ENCODE results near the gene DPP4. TPM values are rescaled to one million over a fixed set of nuclear protein-coding genes. Genes with fewer than 3 reads are reported as not detected.

Gene DPP4
- total RNA-seq, 1 donor from 2014 or later: 0.82 TPM

- no peaks in the 10 kb centered on the region for H3K27me3 Mint-ChIP-seq (ENCODE audit: low read depth)
- TF ChIP-seq, protein P1, sequence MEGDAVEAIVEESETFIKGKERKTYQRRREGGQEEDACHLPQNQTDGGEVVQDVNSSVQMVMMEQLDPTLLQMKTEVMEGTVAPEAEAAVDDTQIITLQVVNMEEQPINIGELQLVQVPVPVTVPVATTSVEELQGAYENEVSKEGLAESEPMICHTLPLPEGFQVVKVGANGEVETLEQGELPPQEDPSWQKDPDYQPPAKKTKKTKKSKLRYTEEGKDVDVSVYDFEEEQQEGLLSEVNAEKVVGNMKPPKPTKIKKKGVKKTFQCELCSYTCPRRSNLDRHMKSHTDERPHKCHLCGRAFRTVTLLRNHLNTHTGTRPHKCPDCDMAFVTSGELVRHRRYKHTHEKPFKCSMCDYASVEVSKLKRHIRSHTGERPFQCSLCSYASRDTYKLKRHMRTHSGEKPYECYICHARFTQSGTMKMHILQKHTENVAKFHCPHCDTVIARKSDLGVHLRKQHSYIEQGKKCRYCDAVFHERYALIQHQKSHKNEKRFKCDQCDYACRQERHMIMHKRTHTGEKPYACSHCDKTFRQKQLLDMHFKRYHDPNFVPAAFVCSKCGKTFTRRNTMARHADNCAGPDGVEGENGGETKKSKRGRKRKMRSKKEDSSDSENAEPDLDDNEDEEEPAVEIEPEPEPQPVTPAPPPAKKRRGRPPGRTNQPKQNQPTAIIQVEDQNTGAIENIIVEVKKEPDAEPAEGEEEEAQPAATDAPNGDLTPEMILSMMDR (conservative IDR thresholded peaks at IDR 0.05): no peak
- DNase-seq (ENCODE audit: low read depth, low spot score): no peak
- no peak overlapping the region for H3K4me3 Mint-ChIP-seq
- peaks cover 14% of the 10 kb centered on the region for H3K4me1 Mint-ChIP-seq
- H3K9me3 Mint-ChIP-seq: peaks cover 2% of the 10 kb centered on the region
- H3K36me3 Mint-ChIP-seq (ENCODE audit: low read depth): no peaks in the 10 kb centered on the region
- H3K27ac Mint-ChIP-seq (ENCODE audit: unreplicated experiment): no peak overlapping the region
Observed at GRCh38 chr2:162009543-162009942, 64.5 kb downstream of the DPP4 start.

GRCh38 chr2:162007447-162008040, 66.5 kb downstream of the DPP4 start:
- Mint-ChIP-seq H3K27me3 (ENCODE audit: low read depth) (no peaks in the 10 kb centered on the region), H3K4me3 (no peak overlapping the region), H3K36me3 (ENCODE audit: low read depth) (peaks cover 3% of the 10 kb centered on the region), H3K9me3 (peaks cover 5% of the 10 kb centered on the region), H3K4me1 (peaks cover 10% of the 10 kb centered on the region), H3K27ac (ENCODE audit: unreplicated experiment) (no peak overlapping the region)
- TF ChIP-seq, protein P1 (conservative IDR thresholded peaks at IDR 0.05): peak; percentile 83
- DNase-seq (ENCODE audit: low read depth, low spot score): no peak

- no peak overlapping the region for H3K27ac Mint-ChIP-seq (ENCODE audit: unreplicated experiment)
- peaks cover 3% of the 10 kb centered on the region for H3K36me3 Mint-ChIP-seq (ENCODE audit: low read depth)
- TF ChIP-seq, protein P1 (conservative IDR thresholded peaks at IDR 0.05): no peak
- no peaks in the 10 kb centered on the region for H3K27me3 Mint-ChIP-seq (ENCODE audit: low read depth)
- no peak overlapping the region for H3K4me3 Mint-ChIP-seq
- no peak for DNase-seq (ENCODE audit: low read depth, low spot score)
- peaks cover 19% of the 10 kb centered on the region for H3K4me1 Mint-ChIP-seq
- H3K9me3 Mint-ChIP-seq: peaks cover 5% of the 10 kb centered on the region
Observed at GRCh38 chr2:162006337-162006736, 67.7 kb downstream of the DPP4 start.

DNA sequence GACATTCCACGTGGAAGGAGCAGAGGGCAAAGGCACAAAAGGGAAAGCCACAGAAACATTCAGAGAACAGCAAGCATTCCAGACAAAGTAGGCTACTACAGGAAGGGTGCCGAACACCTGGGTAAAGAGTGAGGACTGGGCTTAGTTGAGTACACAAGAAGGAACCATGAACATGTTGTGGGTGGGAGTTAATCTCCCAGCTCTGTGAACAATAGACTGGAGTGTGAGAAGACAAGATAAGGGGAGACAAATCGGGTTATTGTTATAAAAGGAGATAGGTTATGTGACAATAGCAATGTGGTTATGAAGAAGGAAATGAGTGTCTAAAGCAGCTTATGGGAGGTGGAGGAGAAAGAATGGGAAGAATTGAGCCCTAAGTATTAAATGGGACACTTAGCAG, 70.0 kb downstream of the DPP4 start:
- H3K4me1 Mint-ChIP-seq: peaks cover 19% of the 10 kb centered on the region
- H3K9me3 Mint-ChIP-seq: peaks cover 5% of the 10 kb centered on the region
- H3K27me3 Mint-ChIP-seq (ENCODE audit: low read depth): no peaks in the 10 kb centered on the region
- no peak for DNase-seq (ENCODE audit: low read depth, low spot score)
- H3K36me3 Mint-ChIP-seq (ENCODE audit: low read depth): peaks cover 3% of the 10 kb centered on the region
- no peak overlapping the region for H3K27ac Mint-ChIP-seq (ENCODE audit: unreplicated experiment)
- H3K4me3 Mint-ChIP-seq: no peak overlapping the region
- TF ChIP-seq, protein P1 (conservative IDR thresholded peaks at IDR 0.05): no peak

DNA sequence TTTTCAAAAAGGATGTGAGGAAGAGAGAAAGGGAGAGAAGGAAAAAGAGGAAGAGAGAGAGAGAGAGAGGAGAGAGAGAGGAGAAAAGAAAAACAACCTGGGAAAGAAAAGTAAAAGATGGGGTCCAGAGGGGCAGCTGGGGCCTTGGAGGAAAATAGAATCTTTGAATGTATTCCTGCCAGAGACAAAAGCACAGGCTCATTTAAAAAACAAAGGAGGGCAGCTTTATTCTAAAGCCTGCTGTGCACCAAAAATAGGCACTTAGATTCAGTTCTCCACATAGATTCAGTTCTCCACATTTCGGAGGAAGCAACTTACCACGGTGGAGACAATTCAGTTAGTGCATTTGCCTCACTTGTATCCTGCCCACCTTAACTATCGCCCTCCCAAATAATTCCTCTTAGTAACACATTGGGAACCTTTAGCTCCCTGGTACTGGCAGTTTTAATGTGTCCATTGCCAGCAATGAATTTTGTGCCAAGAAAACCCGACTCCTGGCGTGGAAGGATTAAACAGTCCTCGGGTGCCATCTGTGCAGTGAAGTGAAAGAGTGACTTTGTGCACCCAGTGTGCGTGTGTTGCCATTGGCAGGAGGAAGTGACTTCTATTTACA, 71.3 kb downstream of the DPP4 start:
- H3K4me3 Mint-ChIP-seq: peak overlapping the region; percentile 20
- peaks cover 5% of the 10 kb centered on the region for H3K9me3 Mint-ChIP-seq
- TF ChIP-seq, protein P1 (conservative IDR thresholded peaks at IDR 0.05): no peak
- DNase-seq (ENCODE audit: low read depth, low spot score): no peak
- H3K4me1 Mint-ChIP-seq: peaks cover 26% of the 10 kb centered on the region
- no peaks in the 10 kb centered on the region for H3K27me3 Mint-ChIP-seq (ENCODE audit: low read depth)
- peaks cover 3% of the 10 kb centered on the region for H3K36me3 Mint-ChIP-seq (ENCODE audit: low read depth)
- peak overlapping the region; percentile 94 for H3K27ac Mint-ChIP-seq (ENCODE audit: unreplicated experiment)

All from neural crest cell (in vitro differentiated cells).